CD4-positive, CD25-positive, alpha-beta regulatory T cell (primary cell): Measurements from ENCODE around the gene XPO1. TPM values are rescaled to one million over a fixed set of nuclear protein-coding genes. Genes with fewer than 3 reads are reported as not detected.

Experiments
- ATAC-seq, 2 donors: fragments of 150-1000 bp; cut with Tn5 transposase; one replicate each; pipeline ENCODE4 v1.10.0; 2021; ENCODE audit warnings: low read depth in 2 of 2, moderate number of reproducible peaks in 2 of 2, moderate library complexity in 1 of 2
- DNase-seq, 3 donors: peaks; one replicate each; pipeline versions ENCODE4 v3.0.0 to v3.0.0-alpha.2; 2012 to 2022; ENCODE audit warnings: mixed read lengths in 1 of 3
- H3K27ac ChIP-seq: one replicate; pipeline ENCODE4 v1.7.0; 2013; ENCODE audit warnings: mild to moderate bottlenecking, low read length; ENCODE audit not compliant: insufficient read depth, poor library complexity, severe bottlenecking
- H3K27me3 ChIP-seq: one replicate; pipeline ENCODE4 v1.7.0; 2013; ENCODE audit warnings: low read length; ENCODE audit not compliant: control insufficient read depth, insufficient read depth
- H3K36me3 ChIP-seq: one replicate; pipeline ENCODE4 v1.7.0; 2013; ENCODE audit warnings: mild to moderate bottlenecking, low read length, moderate library complexity; ENCODE audit not compliant: control insufficient read depth, insufficient read depth
- H3K4me1 ChIP-seq: 2 replicates; pipeline ENCODE4 v1.7.0; 2013; ENCODE audit warnings: mild to moderate bottlenecking, low read length; ENCODE audit not compliant: insufficient read depth, control insufficient read depth, poor library complexity, severe bottlenecking
- H3K4me3 ChIP-seq: one replicate; pipeline ENCODE4 v1.7.0; 2013; ENCODE audit warnings: low read depth, mild to moderate bottlenecking, low read length, moderate library complexity
- H3K9me3 ChIP-seq, 2 experiments: 1 replicate in 1 of 2; 2 replicates in 1 of 2; pipeline ENCODE4 v1.7.0; 2013; ENCODE audit warnings: low read length in 2 of 2, mild to moderate bottlenecking in 1 of 2, moderate library complexity in 1 of 2; ENCODE audit not compliant: control insufficient read depth in 2 of 2
- H3K27ac Mint-ChIP-seq, 3 donors: one replicate each; pipeline ENCODE4 v1.8.0; 2020 to 2022; ENCODE audit warnings: mild to moderate bottlenecking in 3 of 3, mixed read lengths in 3 of 3, moderate library complexity in 2 of 3
- H3K27me3 Mint-ChIP-seq: one replicate; pipeline ENCODE4 v1.8.0; 2022; ENCODE audit warnings: mild to moderate bottlenecking, mixed read lengths
- H3K36me3 Mint-ChIP-seq: one replicate; pipeline ENCODE4 v1.8.0; 2020; ENCODE audit warnings: mixed read lengths
- H3K4me1 Mint-ChIP-seq, 4 donors: one replicate each; pipeline ENCODE4 v1.8.0; 2020 to 2022; ENCODE audit warnings: mixed read lengths in 4 of 4, mild to moderate bottlenecking in 1 of 4
- H3K4me3 Mint-ChIP-seq, 4 donors: one replicate each; pipeline ENCODE4 v1.8.0; 2020 to 2022; ENCODE audit warnings: mild to moderate bottlenecking in 4 of 4, mixed read lengths in 4 of 4, moderate library complexity in 3 of 4
- H3K9me3 Mint-ChIP-seq, 7 donors: one replicate each; pipeline ENCODE4 v1.8.0; 2020 to 2022; ENCODE audit warnings: mixed read lengths in 7 of 7, mild to moderate bottlenecking in 3 of 7, moderate library complexity in 2 of 7
- polyA plus RNA-seq, 4 donors: library from polyadenylated mRNA; unstranded; fragments of 300-500 nt; fragmentation: Illumina TruSeq; gene quantifications; one replicate each; pipeline ENCODE4 v1.2.3, GENCODE V29; 2021
- total RNA-seq: library from RNA; stranded (reverse); gene quantifications from one replicate; pipeline ENCODE4 v1.2.3, GENCODE V29; 2022

The XPO1 gene
- total and polyA plus RNA-seq, 5 donors from 2014 or later: 29.0 to 137 (median 38.4) TPM

DNA sequence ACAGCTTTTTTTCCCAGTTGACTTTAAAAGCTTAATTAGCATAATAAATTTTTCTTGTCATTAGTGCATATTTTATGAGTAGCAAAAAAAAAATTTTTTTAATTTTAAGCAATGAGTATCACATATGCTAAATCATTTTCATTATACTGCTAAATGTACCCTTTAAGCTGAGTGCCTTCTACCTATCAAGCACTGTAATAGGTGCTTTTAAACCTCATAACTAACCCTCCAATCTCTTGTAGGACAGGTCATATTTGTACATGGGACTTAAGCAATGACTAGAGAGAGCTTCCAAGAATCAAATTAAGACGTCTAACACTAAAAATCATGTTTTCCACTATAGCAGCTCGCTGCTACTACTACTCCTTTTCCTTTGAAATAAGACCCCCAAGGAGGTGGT is 7.4 kb downstream of the XPO1 start:
- H3K36me3 Mint-ChIP-seq: peaks cover 5% of the 10 kb centered on the region
- peaks cover 34 to 82% (median 54%) of the 10 kb centered on the region in 4 donors for H3K4me1 Mint-ChIP-seq
- peak overlapping the region; percentile 22 for H3K4me3 ChIP-seq
- DNase-seq (no peak), ATAC-seq (no peak)
- H3K27ac Mint-ChIP-seq: peak overlapping the region in 1 of 3 donors; percentile 76
- H3K27me3 ChIP-seq: no peaks in the 10 kb centered on the region
- H3K9me3 ChIP-seq: no peaks in the 10 kb centered on the region
- peaks cover 22% of the 10 kb centered on the region for H3K36me3 ChIP-seq
- H3K27me3 Mint-ChIP-seq: no peaks in the 10 kb centered on the region
- H3K9me3 Mint-ChIP-seq: no peaks in the 10 kb centered on the region
- H3K4me3 Mint-ChIP-seq: peak overlapping the region in 1 of 4 donors; percentile 53
- peaks cover 47% of the 10 kb centered on the region for H3K4me1 ChIP-seq
- no peak overlapping the region for H3K27ac ChIP-seq

DNA sequence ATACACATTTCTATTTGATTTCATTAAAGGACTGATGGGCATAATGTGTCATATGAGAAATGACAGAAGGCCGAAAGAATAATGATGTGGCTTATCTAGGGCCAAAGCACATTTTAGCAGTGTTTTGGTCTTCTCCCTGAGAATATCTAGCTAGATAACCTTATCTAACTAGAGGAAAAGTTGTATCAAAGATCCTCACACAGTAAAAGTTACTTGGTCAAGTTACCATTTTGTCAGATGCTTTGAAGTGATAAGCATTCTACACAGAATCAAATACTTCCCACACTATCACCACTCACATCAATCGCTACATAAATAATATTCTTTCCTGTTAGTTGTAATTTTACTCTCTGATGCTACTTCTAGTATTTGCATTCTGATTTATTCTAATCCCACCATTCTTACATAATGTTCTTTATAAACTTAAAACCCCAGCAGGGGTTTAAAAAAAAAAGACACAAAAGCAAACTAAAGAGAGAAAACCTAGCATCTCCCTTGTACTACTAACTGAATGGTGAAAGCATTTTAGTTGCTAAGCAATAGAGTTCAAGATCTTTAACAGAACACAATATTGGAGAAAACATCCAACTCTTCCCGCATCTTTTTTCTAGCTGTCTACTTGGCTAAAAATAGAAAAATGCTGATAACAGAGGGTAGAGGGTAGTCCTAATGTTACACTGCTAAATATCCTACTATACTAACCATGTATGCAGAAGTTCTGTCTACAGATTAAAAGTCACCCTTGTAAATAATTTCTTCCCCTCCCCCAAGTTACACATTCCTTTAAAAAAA is 8.0 kb downstream of the XPO1 start:
- DNase-seq: no peak
- Mint-ChIP-seq H3K27ac (peak overlapping the region in 2 of 3 donors; percentile 14 to 39), H3K36me3 (peaks cover 5% of the 10 kb centered on the region), H3K4me3 (peak overlapping the region in 3 of 4 donors; percentile 4 to 43 (median 8)), H3K4me1 (peaks cover 31 to 82% (median 52%) of the 10 kb centered on the region in 4 donors), H3K27me3 (no peaks in the 10 kb centered on the region), H3K9me3 (no peaks in the 10 kb centered on the region)
- peak overlapping the region; percentile 28 for H3K27ac ChIP-seq
- H3K9me3 ChIP-seq: no peaks in the 10 kb centered on the region
- H3K4me1 ChIP-seq: peaks cover 47% of the 10 kb centered on the region
- no peak overlapping the region for H3K4me3 ChIP-seq
- ATAC-seq: no peak
- peaks cover 28% of the 10 kb centered on the region for H3K36me3 ChIP-seq
- H3K27me3 ChIP-seq: no peaks in the 10 kb centered on the region

DNA sequence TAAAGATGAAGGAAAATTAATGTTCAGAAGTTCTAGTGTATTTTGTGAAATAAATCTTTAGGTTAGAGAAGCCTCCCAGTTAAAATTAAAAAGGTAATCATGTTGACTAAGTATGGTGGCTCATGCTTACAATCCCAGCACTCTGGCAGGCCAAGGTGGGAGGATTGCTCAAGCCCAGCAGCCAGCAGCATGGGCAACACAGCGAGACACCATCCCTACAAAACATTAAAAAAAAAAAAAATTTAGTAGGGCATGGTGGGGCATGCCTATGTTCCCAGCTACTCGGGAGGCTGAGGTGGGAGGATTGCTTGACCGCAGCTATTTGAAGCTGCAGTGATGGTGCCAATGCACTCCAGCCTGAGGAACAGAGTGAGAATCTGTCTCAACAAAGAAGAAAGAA is 17.9 kb downstream of the XPO1 start:
- peaks cover 20% of the 10 kb centered on the region for H3K4me1 ChIP-seq
- DNase-seq: no peak
- no peak overlapping the region for H3K27ac Mint-ChIP-seq
- H3K4me3 ChIP-seq: no peak overlapping the region
- H3K9me3 Mint-ChIP-seq: no peaks in the 10 kb centered on the region
- no peaks in the 10 kb centered on the region for H3K27me3 ChIP-seq
- peaks cover 75% of the 10 kb centered on the region for H3K36me3 ChIP-seq
- no peaks in the 10 kb centered on the region for H3K9me3 ChIP-seq
- H3K27ac ChIP-seq: no peak overlapping the region
- no peaks in the 10 kb centered on the region for H3K27me3 Mint-ChIP-seq
- peaks cover 12% of the 10 kb centered on the region for H3K36me3 Mint-ChIP-seq
- H3K4me3 Mint-ChIP-seq: no peak overlapping the region
- ATAC-seq: no peak
- H3K4me1 Mint-ChIP-seq: peaks cover 16 to 43% (median 32%) of the 10 kb centered on the region in 4 donors

DNA sequence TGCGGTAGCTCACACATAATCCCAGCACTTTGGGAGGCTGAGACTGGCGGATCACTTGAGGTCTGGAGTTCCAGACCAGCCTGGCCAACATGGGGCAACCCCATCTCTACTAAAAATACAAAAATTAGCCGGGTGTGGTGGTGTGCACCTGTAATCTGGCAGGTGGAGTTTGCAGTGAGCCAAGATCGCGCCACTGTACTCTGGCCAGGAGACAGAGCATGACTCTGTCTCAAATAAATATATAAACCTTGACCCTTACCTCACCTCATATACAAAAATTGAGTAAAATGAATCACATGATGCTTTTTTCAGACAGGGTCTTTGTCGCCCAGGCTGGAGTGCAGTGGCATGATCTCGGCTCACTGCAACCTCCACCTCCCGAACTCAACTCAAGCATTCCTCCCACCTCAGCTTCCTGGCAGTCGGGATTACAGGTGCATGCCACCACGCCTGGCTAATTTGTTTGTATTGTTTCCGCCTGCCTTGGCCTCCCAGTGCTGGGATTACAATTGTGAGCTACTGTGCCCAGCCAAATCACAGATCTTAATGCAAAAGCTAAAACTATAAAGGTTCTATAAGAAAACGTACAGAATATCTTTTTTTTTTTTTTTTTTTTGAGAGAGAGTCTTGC is 25.3 kb downstream of the XPO1 start:
- Histone ChIP-seq H3K9me3 (no peaks in the 10 kb centered on the region), H3K4me3 (no peak overlapping the region), H3K4me1 (no peaks in the 10 kb centered on the region), H3K36me3 (peaks cover 76% of the 10 kb centered on the region), H3K27me3 (no peaks in the 10 kb centered on the region), H3K27ac (peak overlapping the region; percentile 28)
- no peaks in the 10 kb centered on the region for H3K27me3 Mint-ChIP-seq
- H3K4me1 Mint-ChIP-seq: peaks cover 13 to 43% (median 23%) of the 10 kb centered on the region in 4 donors
- H3K4me3 Mint-ChIP-seq: no peak overlapping the region
- peak overlapping the region; percentile 49 to 83 (median 77) for H3K27ac Mint-ChIP-seq
- no peak for DNase-seq
- ATAC-seq: no peak
- H3K36me3 Mint-ChIP-seq: peaks cover 27% of the 10 kb centered on the region
- H3K9me3 Mint-ChIP-seq: no peaks in the 10 kb centered on the region

DNA sequence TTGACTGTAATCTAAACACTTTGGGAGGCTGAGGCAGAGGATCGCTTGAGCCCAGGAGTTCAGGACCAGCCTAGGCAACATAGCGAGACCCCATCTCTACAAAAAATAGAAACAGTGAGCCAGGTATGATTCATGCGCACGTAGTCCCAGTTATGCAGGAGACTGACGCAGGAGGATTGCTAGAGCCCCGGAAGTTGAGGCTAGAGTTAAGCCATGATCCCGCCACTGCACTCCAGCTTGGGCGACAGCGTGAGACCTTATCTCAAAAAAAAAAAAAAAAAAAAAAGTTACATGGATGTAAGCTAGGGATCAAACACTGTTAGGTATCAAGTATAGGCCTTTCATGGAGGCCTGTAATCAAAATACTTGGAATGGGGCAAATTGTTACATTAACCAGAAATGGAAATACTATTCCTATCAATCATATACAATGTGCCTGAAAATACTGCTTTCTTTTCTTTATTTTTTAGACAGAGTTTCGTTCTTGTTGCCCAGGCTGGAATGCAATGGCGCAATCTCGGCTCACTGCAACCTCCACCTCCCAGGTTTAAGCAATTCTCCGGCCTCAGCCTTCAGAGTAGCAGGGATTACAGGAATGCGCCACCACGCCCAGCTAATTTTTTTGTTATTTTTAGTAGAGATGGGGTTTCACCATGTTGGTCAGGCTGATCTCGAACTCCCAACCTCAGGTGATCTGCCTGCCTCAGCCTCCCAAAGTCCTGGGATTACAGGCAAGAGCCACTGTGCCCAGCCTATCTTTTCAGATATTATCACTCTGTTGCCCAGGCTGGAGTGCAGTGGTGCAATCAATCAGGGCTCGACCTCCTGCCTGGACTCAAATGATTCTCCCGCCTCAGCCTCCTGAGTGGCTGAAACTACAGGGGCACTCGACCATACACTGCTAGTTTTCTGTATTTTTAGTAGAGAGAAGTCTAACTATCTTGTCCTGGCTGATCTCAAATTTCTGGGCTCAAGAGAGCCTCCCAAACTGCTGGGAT is 27.2 kb downstream of the XPO1 start:
- H3K27me3 Mint-ChIP-seq: no peaks in the 10 kb centered on the region

DNA sequence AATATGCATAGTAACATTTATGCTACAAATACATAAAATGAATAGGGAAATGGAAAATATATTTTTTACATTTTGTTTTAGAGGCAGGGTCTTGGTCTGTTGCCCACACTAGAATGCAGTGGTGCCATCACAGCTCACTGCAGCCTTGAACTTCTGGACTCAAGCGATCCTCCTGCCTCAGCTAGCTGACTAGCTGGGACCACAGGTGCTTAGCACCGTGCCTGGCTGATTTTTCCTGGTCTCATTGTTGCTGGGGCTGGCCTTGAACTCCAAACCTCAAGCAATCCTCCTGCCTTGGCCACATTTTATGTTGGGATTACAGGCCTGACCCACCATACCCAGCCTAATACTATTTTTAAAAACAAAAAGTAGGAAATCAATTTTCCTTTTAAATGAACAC is 33.2 kb downstream of the XPO1 start:
- no peak overlapping the region for H3K27ac ChIP-seq
- Mint-ChIP-seq H3K4me1 (peaks cover 7 to 25% (median 12%) of the 10 kb centered on the region in 4 donors), H3K9me3 (no peaks in the 10 kb centered on the region), H3K4me3 (no peak overlapping the region), H3K27ac (no peak overlapping the region), H3K36me3 (peaks cover 18% of the 10 kb centered on the region), H3K27me3 (no peaks in the 10 kb centered on the region)
- H3K4me3 ChIP-seq: no peak overlapping the region
- no peaks in the 10 kb centered on the region for H3K27me3 ChIP-seq
- H3K9me3 ChIP-seq: no peaks in the 10 kb centered on the region
- DNase-seq (no peak), ATAC-seq (no peak)
- H3K4me1 ChIP-seq: no peaks in the 10 kb centered on the region
- H3K36me3 ChIP-seq: peaks cover 70% of the 10 kb centered on the region

More for the DNA sequence above, 27.2 kb downstream of the XPO1 start:
- Histone ChIP-seq H3K27me3 (no peaks in the 10 kb centered on the region), H3K4me1 (no peaks in the 10 kb centered on the region), H3K27ac (no peak overlapping the region), H3K4me3 (no peak overlapping the region), H3K36me3 (peaks cover 71% of the 10 kb centered on the region), H3K9me3 (no peaks in the 10 kb centered on the region)
- Mint-ChIP-seq H3K36me3 (peaks cover 28% of the 10 kb centered on the region), H3K9me3 (no peaks in the 10 kb centered on the region), H3K4me1 (peaks cover 14 to 49% (median 23%) of the 10 kb centered on the region in 4 donors), H3K4me3 (no peak overlapping the region), H3K27ac (peak overlapping the region; percentile 49 to 77 (median 51))
- no peak for ATAC-seq
- DNase-seq: no peak

DNA sequence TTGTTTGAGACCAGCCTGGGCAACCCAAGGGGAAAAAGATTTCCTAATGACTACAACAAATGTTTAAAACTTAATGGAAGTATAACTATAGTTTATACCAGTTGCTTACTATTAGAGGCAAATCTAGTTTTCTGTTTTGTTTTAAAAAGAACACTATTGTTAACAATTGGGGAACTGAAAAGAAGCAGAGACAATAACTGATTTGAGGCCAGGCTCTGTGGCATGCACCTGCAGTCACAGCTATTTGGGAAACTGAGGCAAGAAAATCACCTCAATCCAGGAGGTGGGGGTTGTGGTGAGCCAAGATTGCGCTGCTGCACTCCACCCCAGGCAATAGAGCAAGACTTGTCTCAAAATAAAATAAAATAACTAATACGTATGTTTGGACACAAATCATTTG is 39.1 kb downstream of the XPO1 start:
- Mint-ChIP-seq H3K27ac (peak overlapping the region in 2 of 3 donors; percentile 11 to 24), H3K9me3 (no peaks in the 10 kb centered on the region), H3K36me3 (peaks cover 34% of the 10 kb centered on the region), H3K4me3 (no peak overlapping the region), H3K27me3 (no peaks in the 10 kb centered on the region), H3K4me1 (peaks cover 4 to 10% (median 7%) of the 10 kb centered on the region in 4 donors)
- no peak for ATAC-seq
- H3K36me3 ChIP-seq: peaks cover 92% of the 10 kb centered on the region
- H3K4me3 ChIP-seq: no peak overlapping the region
- no peaks in the 10 kb centered on the region for H3K9me3 ChIP-seq
- peaks cover 5% of the 10 kb centered on the region for H3K4me1 ChIP-seq
- H3K27me3 ChIP-seq: no peaks in the 10 kb centered on the region
- H3K27ac ChIP-seq: no peak overlapping the region
- no peak for DNase-seq
